Neural progenitor cell (in vitro differentiated cells): Measurements from ENCODE around the gene TCOF1. TPM values are rescaled to one million over a fixed set of nuclear protein-coding genes. Genes with fewer than 3 reads are reported as not detected.

Experiments
- DNase-seq: peaks from one replicate; pipeline ENCODE4 v3.0.0-alpha.2; 2016; ENCODE audit warnings: low spot score
- H2AFZ ChIP-seq: fragments of 200-600 bp; sonication (generic); replicated peaks from 2 replicates; pipeline ENCODE4 v1.6.1; 2016; ENCODE audit warnings: antibody characterized with exemption
- H3F3A ChIP-seq: fragments of 200-600 bp; sonication (generic); 2 replicates; pipeline ENCODE4 v1.6.1; 2016; ENCODE audit warnings: antibody characterized with exemption, low read depth
- H3K27ac ChIP-seq: fragments of 200-600 bp; sonication (generic); 2 replicates; pipeline ENCODE4 v1.5.1; 2016; ENCODE audit warnings: mild to moderate bottlenecking
- H3K27me3 ChIP-seq: fragments of 200-600 bp; sonication (generic); 2 replicates; pipeline ENCODE4 v1.6.1; 2016; ENCODE audit warnings: mild to moderate bottlenecking, moderate library complexity
- H3K36me3 ChIP-seq: fragments of 200-600 bp; sonication (generic); 2 replicates; pipeline ENCODE4 v1.5.1; 2016
- H3K4me1 ChIP-seq: fragments of 200-600 bp; sonication (generic); 2 replicates; pipeline ENCODE4 v1.6.1; 2016; ENCODE audit warnings: mixed run types
- H3K4me2 ChIP-seq: fragments of 200-600 bp; sonication (generic); 2 replicates; pipeline ENCODE4 v1.6.1; 2016
- H3K4me3 ChIP-seq: fragments of 200-600 bp; sonication (generic); 2 replicates; pipeline ENCODE4 v1.5.1; 2016
- H3K79me2 ChIP-seq: fragments of 200-600 bp; sonication (generic); 2 replicates; pipeline ENCODE4 v1.6.1; 2016; ENCODE audit warnings: low read depth
- H3K9ac ChIP-seq: fragments of 200-600 bp; sonication (generic); 2 replicates; pipeline ENCODE4 v1.6.1; 2016
- H3K9me3 ChIP-seq: fragments of 200-600 bp; sonication (generic); 2 replicates; pipeline ENCODE4 v1.5.1; 2016; ENCODE audit warnings: low read depth
- H4K20me1 ChIP-seq: fragments of 200-600 bp; sonication (generic); 2 replicates; pipeline ENCODE4 v1.6.1; 2016; ENCODE audit warnings: low read depth
- H3K27ac Mint-ChIP-seq: 3 replicates; pipeline ENCODE4 v1.8.0; 2021; ENCODE audit warnings: mixed read lengths
- H3K27me3 Mint-ChIP-seq: 2 replicates; pipeline ENCODE4 v1.8.0; 2022; ENCODE audit warnings: low read depth, mild to moderate bottlenecking, inconsistent platforms, moderate library complexity, mixed read lengths; ENCODE audit not compliant: insufficient read depth
- H3K36me3 Mint-ChIP-seq: 3 replicates; pipeline ENCODE4 v1.8.0; 2021; ENCODE audit warnings: mixed read lengths
- H3K4me1 Mint-ChIP-seq: 3 replicates; pipeline ENCODE4 v1.8.0; 2021; ENCODE audit warnings: mixed read lengths
- H3K4me3 Mint-ChIP-seq: 3 replicates; pipeline ENCODE4 v1.8.0; 2021; ENCODE audit warnings: mild to moderate bottlenecking, moderate library complexity, mixed read lengths
- H3K9me3 Mint-ChIP-seq: 3 replicates; pipeline ENCODE4 v1.8.0; 2020; ENCODE audit warnings: mixed read lengths
- CTCF ChIP-seq: fragments of 200-600 bp; sonication (generic); IDR thresholded peaks from 2 replicates; pipeline ENCODE4 v1.5.1; 2017; ENCODE audit warnings: antibody characterized with exemption, mild to moderate bottlenecking
- EZH2 ChIP-seq: fragments of 200-600 bp; sonication (generic); IDR thresholded peaks from 2 replicates; pipeline ENCODE4 v1.6.1; 2017; ENCODE audit warnings: antibody characterized with exemption, mild to moderate bottlenecking, moderate library complexity
- EZH2phosphoT487 ChIP-seq: fragments of 200-600 bp; sonication (generic); IDR thresholded peaks from 2 replicates; pipeline ENCODE4 v1.6.1; 2017; ENCODE audit warnings: antibody characterized with exemption
- total RNA-seq: library from RNA; depleted of rRNA; stranded (reverse); fragments of >200 nt; gene quantifications from 2 replicates; pipeline ENCODE4 v1.2.3, GENCODE V29; 2015; ENCODE audit warnings: low replicate concordance

The TCOF1 gene
- total RNA-seq, 1 donor from 2014 or later, result 37.9 TPM

GRCh38 chr5:150346592-150346991 lies 10.9 kb upstream of the TCOF1 start:
- peak overlapping the region; percentile 76 for H3K27ac Mint-ChIP-seq
- H3K4me3 ChIP-seq, result no peak overlapping the region
- H3K27me3 Mint-ChIP-seq, result peaks cover 7% of the 10 kb centered on the region
- H4K20me1 ChIP-seq, result no peaks in the 10 kb centered on the region
- H2AFZ ChIP-seq, result no peak overlapping the region
- peaks cover 5% of the 10 kb centered on the region for H3K4me1 ChIP-seq
- no peaks in the 10 kb centered on the region for H3F3A ChIP-seq
- no peak overlapping the region for H3K4me2 ChIP-seq
- H3K9me3 Mint-ChIP-seq, result peaks cover 3% of the 10 kb centered on the region
- H3K27me3 ChIP-seq, result no peaks in the 10 kb centered on the region
- no peak overlapping the region for H3K9ac ChIP-seq
- TF ChIP-seq EZH2, result no peak
- TF ChIP-seq CTCF, result no peak
- TF ChIP-seq EZH2phosphoT487, result no peak
- H3K4me3 Mint-ChIP-seq, result peak overlapping the region; percentile 47
- no peaks in the 10 kb centered on the region for H3K36me3 Mint-ChIP-seq
- H3K27ac ChIP-seq, result no peak overlapping the region
- H3K36me3 ChIP-seq, result no peaks in the 10 kb centered on the region
- H3K79me2 ChIP-seq, result no peaks in the 10 kb centered on the region
- no peak for DNase-seq
- peaks cover 60% of the 10 kb centered on the region for H3K4me1 Mint-ChIP-seq
- no peaks in the 10 kb centered on the region for H3K9me3 ChIP-seq

GRCh38 chr5:150347003-150347402 lies 10.5 kb upstream of the TCOF1 start:
- H3K9ac ChIP-seq, result no peak overlapping the region
- TF ChIP-seq CTCF (no peak), EZH2 (no peak), EZH2phosphoT487 (no peak)
- no peak overlapping the region for H3K4me2 ChIP-seq
- DNase-seq, result no peak
- H3K27me3 ChIP-seq, result no peaks in the 10 kb centered on the region
- no peaks in the 10 kb centered on the region for H3F3A ChIP-seq
- Mint-ChIP-seq H3K9me3 (peaks cover 3% of the 10 kb centered on the region), H3K36me3 (no peaks in the 10 kb centered on the region), H3K4me3 (peak overlapping the region; percentile 47), H3K4me1 (peaks cover 59% of the 10 kb centered on the region), H3K27me3 (peaks cover 7% of the 10 kb centered on the region), H3K27ac (peak overlapping the region; percentile 76)
- no peaks in the 10 kb centered on the region for H3K79me2 ChIP-seq
- H3K4me3 ChIP-seq, result no peak overlapping the region
- H2AFZ ChIP-seq, result no peak overlapping the region
- no peaks in the 10 kb centered on the region for H3K36me3 ChIP-seq
- no peaks in the 10 kb centered on the region for H4K20me1 ChIP-seq
- no peaks in the 10 kb centered on the region for H3K9me3 ChIP-seq
- no peak overlapping the region for H3K27ac ChIP-seq
- peaks cover 5% of the 10 kb centered on the region for H3K4me1 ChIP-seq

GRCh38 chr5:150347451-150347850 lies 10.0 kb upstream of the TCOF1 start:
- no peaks in the 10 kb centered on the region for H3K9me3 Mint-ChIP-seq
- Histone ChIP-seq H2AFZ (no peak overlapping the region), H3K4me3 (no peak overlapping the region), H3K27ac (no peak overlapping the region), H3K27me3 (no peaks in the 10 kb centered on the region), H3K79me2 (no peaks in the 10 kb centered on the region), H3K9ac (no peak overlapping the region), H3K4me1 (peaks cover 5% of the 10 kb centered on the region), H3K9me3 (no peaks in the 10 kb centered on the region), H4K20me1 (no peaks in the 10 kb centered on the region), H3F3A (no peaks in the 10 kb centered on the region), H3K36me3 (no peaks in the 10 kb centered on the region), H3K4me2 (no peak overlapping the region)
- no peak for TF ChIP-seq CTCF
- TF ChIP-seq EZH2phosphoT487, result no peak
- TF ChIP-seq EZH2, result no peak
- H3K4me3 Mint-ChIP-seq, result peak overlapping the region; percentile 1
- H3K36me3 Mint-ChIP-seq, result no peaks in the 10 kb centered on the region
- H3K27me3 Mint-ChIP-seq, result peaks cover 7% of the 10 kb centered on the region
- H3K27ac Mint-ChIP-seq, result peak overlapping the region; percentile 62
- peaks cover 56% of the 10 kb centered on the region for H3K4me1 Mint-ChIP-seq
- DNase-seq, result no peak
